GM12878 (cell line): ENCODE measurements around the gene KRTAP10-1. TPM values are rescaled to one million over a fixed set of nuclear protein-coding genes. Genes with fewer than 3 reads are reported as not detected.

ENCODE experiments used
- ATAC-seq: fragments of 200-7000 bp; cut with Tn5 transposase; 3 replicates; pipeline ENCODE4 v1.9.1; 2020; ENCODE audit warnings: mild to moderate bottlenecking, moderate library complexity
- BruUV-seq: library from RNA; stranded (reverse); fragments of 400-500 nt; replicated peaks from 2 replicates; lab custom pipeline; 2021; lab: Mats Ljungman, UMichigan
- CTCF ChIA-PET: fragments of 300-600 bp; sonication (Branson Sonifier 250); formaldehyde crosslinking; extraction: SDS; loops from one replicate; lab custom pipeline; 2021; ENCODE audit warnings: inconsistent platforms; lab: Yijun Ruan, JAX
- POLR2A ChIA-PET: fragments of 350-600 bp; formaldehyde crosslinking; extraction: SDS; loops from one replicate; lab custom pipeline; 2021; ENCODE audit warnings: inconsistent platforms; lab: Charles Lee
- RAD21 ChIA-PET: fragments of 300-600 bp; sonication (Branson Sonifier 250); formaldehyde crosslinking; loops from one replicate; lab custom pipeline; 2023; ENCODE audit warnings: antibody characterized with exemption; ENCODE audit not compliant: unreplicated experiment; lab: Charles Lee
- SMC1A ChIA-PET: fragments of 300-600 bp; sonication (Branson Sonifier 250); formaldehyde crosslinking; loops from one replicate; lab custom pipeline; 2023; ENCODE audit not compliant: unreplicated experiment, uncharacterized antibody; lab: Charles Lee
- DNase-seq: peaks from one replicate; pipeline ENCODE4 v3.0.0-alpha.2; 2011; ENCODE audit warnings: low read depth, low spot score
- FAIRE-seq: peaks from 3 replicates; lab custom pipeline; 2011; peaks lifted over from hg19 to GRCh38; lab: Jason Lieb, UNC
- H2AFZ ChIP-seq: 2 replicates; pipeline ENCODE4 v1.6.0; 2011; ENCODE audit warnings: low read depth, low read length, control low read depth; ENCODE audit not compliant: control insufficient read depth
- H3K27ac ChIP-seq: 2 replicates; pipeline ENCODE4 v1.5.1; 2011; ENCODE audit warnings: control low read depth; ENCODE audit not compliant: control insufficient read depth, insufficient read depth
- H3K27me3 ChIP-seq, 2 experiments: replicated peaks in 1 of 2; 2 replicates each; pipeline versions ENCODE4 v1.6.0 to v1.6.1; 2011; ENCODE audit warnings: low read length in 1 of 2; ENCODE audit not compliant: control insufficient read depth in 2 of 2, insufficient read depth in 2 of 2
- H3K36me3 ChIP-seq, 2 experiments: 2 replicates each; pipeline ENCODE4 v1.5.1; 2011; ENCODE audit warnings: low read length in 1 of 2; ENCODE audit not compliant: control insufficient read depth in 2 of 2, insufficient read depth in 2 of 2
- H3K4me1 ChIP-seq: 2 replicates; pipeline ENCODE4 v1.6.1; 2011; ENCODE audit warnings: mild to moderate bottlenecking, low read length, moderate library complexity, mixed read lengths; ENCODE audit not compliant: control insufficient read depth, insufficient read depth
- H3K4me2 ChIP-seq: 2 replicates; pipeline ENCODE4 v1.6.0; 2011; ENCODE audit warnings: control low read depth; ENCODE audit not compliant: control insufficient read depth, insufficient read depth
- H3K4me3 ChIP-seq: fragments of 200-600 bp; sonication (generic); 2 replicates; pipeline ENCODE4 v1.5.1; 2016
- H3K79me2 ChIP-seq: 2 replicates; pipeline ENCODE4 v1.6.0; 2011; ENCODE audit warnings: low read length; ENCODE audit not compliant: control insufficient read depth, insufficient read depth
- H3K9ac ChIP-seq: 2 replicates; pipeline ENCODE4 v1.8.0; 2011; ENCODE audit warnings: low read length, control low read depth, mixed read lengths; ENCODE audit not compliant: control insufficient read depth, insufficient read depth
- H3K9me3 ChIP-seq: replicated peaks from 3 replicates; pipeline ENCODE4 v1.5.1; 2011; ENCODE audit warnings: mild to moderate bottlenecking, low read length; ENCODE audit not compliant: control insufficient read depth, insufficient read depth
- H4K20me1 ChIP-seq: 2 replicates; pipeline ENCODE4 v1.6.0; 2011; ENCODE audit not compliant: control insufficient read depth, insufficient read depth
- BRCA1 ChIP-seq: IDR thresholded peaks from 2 replicates; pipeline ENCODE4 v1.6.1; 2011; ENCODE audit warnings: low read depth, low read length, improper control_type of control experiment
- MEF2A ChIP-seq: IDR thresholded peaks from 2 replicates; pipeline ENCODE4 v1.6.1; 2011; ENCODE audit warnings: low read depth, mild to moderate bottlenecking, low read length, moderate library complexity; ENCODE audit not compliant: insufficient read depth
- NR2C1 ChIP-seq: fragments of 450-650 bp; IDR thresholded peaks from 2 replicates; pipeline ENCODE4 v1.6.1; 2017; ENCODE audit warnings: antibody characterized with exemption, mild to moderate bottlenecking, moderate library complexity
- SPI1 ChIP-seq: IDR thresholded peaks from 2 replicates; pipeline ENCODE4 v1.6.1; 2011; ENCODE audit warnings: low read depth, mild to moderate bottlenecking, low read length, moderate library complexity, borderline replicate concordance; ENCODE audit not compliant: insufficient read depth
- TAF1 ChIP-seq: IDR thresholded peaks from 2 replicates; pipeline ENCODE4 v1.6.1; 2011; ENCODE audit warnings: mild to moderate bottlenecking, low read depth, low read length, borderline replicate concordance
- WGBS: methylation state at CpG from one replicate; pipeline ENCODE4 v1.1.6; 2016; ENCODE audit warnings: low lambda C conversion rate; ENCODE audit not compliant: insufficient replicate concordance, insufficient coverage; ENCODE audit errors: missing lambda C conversion rate; 5-methylcytosine and 5-hydroxymethylcytosine counted together
- in situ Hi-C: fragments of 300-500 bp; cut with MboI; formaldehyde crosslinking; loops from 9 replicates; pipeline ENCODE4 v1.14.3; 2018; ENCODE audit warnings: mixed read lengths
- intact Hi-C: fragments of 100-400 bp; cut with micrococcal nuclease; formaldehyde crosslinking; loops from one replicate; pipeline ENCODE4 v1.14.2; 2022; ENCODE audit not compliant: unreplicated experiment
- polyA plus RNA-seq, 11 experiments: library from polyadenylated mRNA; depleted of rRNA in 4 of 11; unstranded in 6 of 11; stranded (reverse) in 5 of 11; fragments of >200 nt; fragmentation: Nextera tagmentation in 4 of 11; fragmentation: Illumina TruSeq in 1 of 11; extraction: Ambion mirVana in 4 of 11; extraction: Trizol in 1 of 11; gene quantifications; 1 replicate in 1 of 11; 2 replicates in 10 of 11; pipeline versions ENCODE4 v1.2.1 to v1.2.3, GENCODE V29; 2011 to 2016; ENCODE audit warnings: inconsistent platforms in 2 of 11, missing spikeins in 2 of 11, low read depth in 1 of 11
- total RNA-seq, 4 experiments: library from RNA; depleted of rRNA in 3 of 4; stranded (reverse); fragments of >200 nt in 3 of 4; fragmentation: Illumina TruSeq in 1 of 4; extraction: Trizol in 1 of 4; gene quantifications; 2 replicates each; pipeline versions ENCODE4 v1.2.1 to v1.2.3, GENCODE V29; 2013 to 2021
- TF ChIP-seq, protein P1 (sequence below): fragments of 450-650 bp; IDR thresholded peaks from 2 replicates; pipeline ENCODE4 v1.6.1; 2017; ENCODE audit warnings: borderline replicate concordance
- TF ChIP-seq, protein P2 (sequence below): fragments of 450-650 bp; IDR thresholded peaks from 2 replicates; pipeline ENCODE4 v1.6.1; 2018; ENCODE audit warnings: borderline replicate concordance, mild to moderate bottlenecking; ENCODE audit not compliant: partially characterized antibody
- TF ChIP-seq, protein P3 (sequence below): fragments of 450-650 bp; formaldehyde crosslinking; IDR thresholded peaks from 2 replicates; pipeline ENCODE4 v1.4.0; 2020; ENCODE audit warnings: mild to moderate bottlenecking, moderate library complexity
- TF ChIP-seq, protein P4 (sequence below): fragments of 450-650 bp; IDR thresholded peaks from 2 replicates; pipeline ENCODE4 v1.6.1; 2017; ENCODE audit warnings: mild to moderate bottlenecking
- TF ChIP-seq, protein P5 (sequence below): fragments of 450-650 bp; IDR thresholded peaks from 2 replicates; pipeline ENCODE4 v1.6.1; 2016; ENCODE audit warnings: mild to moderate bottlenecking
- TF ChIP-seq, protein P6 (sequence below): fragments of 450-650 bp; IDR thresholded peaks from 2 replicates; pipeline ENCODE4 v1.6.1; 2014; ENCODE audit warnings: mild to moderate bottlenecking

KRTAP10-1 gene
- total and polyA plus RNA-seq, 10 of the 15 experiments (the other 5 are each of a cell fraction or from before 2014, with no cell fraction given) = not detected

DNA sequence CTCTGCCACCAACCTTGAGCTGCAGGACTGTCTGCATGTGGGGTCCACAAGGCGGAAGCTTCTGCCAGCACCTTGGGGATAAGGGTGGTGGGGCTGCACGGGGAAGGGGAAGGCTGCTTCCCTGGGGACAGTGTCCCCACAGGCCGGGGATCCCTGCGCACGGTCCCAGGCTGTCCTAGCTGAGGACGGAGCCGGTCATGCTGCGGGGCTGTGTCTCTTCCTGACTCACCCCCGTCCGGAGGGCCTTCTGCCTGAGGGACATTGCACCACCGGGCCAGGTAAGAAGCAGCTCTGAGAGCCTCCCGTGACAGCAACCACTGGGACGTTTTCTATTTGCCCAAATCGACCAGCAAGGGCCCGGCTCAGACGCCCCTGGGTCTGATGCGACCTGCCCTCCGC lies 29.9 kb downstream of the KRTAP10-1 start:
- POLR2A ChIA-PET = no interaction called here
- CTCF ChIA-PET = interaction anchor here (0.7 to 3.1 kb wide), 9 partner anchors 9 to 891 kb away, joined by 3 to 37 read pairs (median 5); partner anchors contain the start of gene UBE2G2
- RAD21 ChIA-PET = interaction anchor here (1.2 to 1.6 kb wide), 3 partner anchors 232 to 417 kb away, joined by 6 to 17 read pairs (median 9); no protein-coding TSS in a partner anchor
- in situ Hi-C loops (no loop called here), intact Hi-C loops (loop anchor here (1.0 kb wide), 1 partner anchor 283 kb away; no protein-coding TSS in a partner anchor)
- DNase-seq = no peak
- Histone ChIP-seq H3K9ac (no peak overlapping the region), H3K4me3 (no peak overlapping the region), H3K9me3 (no peaks in the 10 kb centered on the region), H4K20me1 (no peaks in the 10 kb centered on the region), H3K27me3 (no peaks in the 10 kb centered on the region; a peak in 1 of 4 replicates), H3K4me1 (no peaks in the 10 kb centered on the region), H3K4me2 (peak overlapping the region; percentile 79), H3K36me3 (no peaks in the 10 kb centered on the region), H3K79me2 (no peaks in the 10 kb centered on the region), H2AFZ (no peak overlapping the region), H3K27ac (no peak overlapping the region)
- WGBS = 43% methylated on average over 17 of the region's 18 CpGs
- SMC1A ChIA-PET = interaction anchor here (1.3 to 2.6 kb wide), 4 partner anchors 233 to 617 kb away, joined by 3 to 12 read pairs (median 8); no protein-coding TSS in a partner anchor
- no peak for FAIRE-seq
- no TSS peak for BruUV-seq
- ATAC-seq = peak; percentile 9
- TF ChIP-seq, protein P1, sequence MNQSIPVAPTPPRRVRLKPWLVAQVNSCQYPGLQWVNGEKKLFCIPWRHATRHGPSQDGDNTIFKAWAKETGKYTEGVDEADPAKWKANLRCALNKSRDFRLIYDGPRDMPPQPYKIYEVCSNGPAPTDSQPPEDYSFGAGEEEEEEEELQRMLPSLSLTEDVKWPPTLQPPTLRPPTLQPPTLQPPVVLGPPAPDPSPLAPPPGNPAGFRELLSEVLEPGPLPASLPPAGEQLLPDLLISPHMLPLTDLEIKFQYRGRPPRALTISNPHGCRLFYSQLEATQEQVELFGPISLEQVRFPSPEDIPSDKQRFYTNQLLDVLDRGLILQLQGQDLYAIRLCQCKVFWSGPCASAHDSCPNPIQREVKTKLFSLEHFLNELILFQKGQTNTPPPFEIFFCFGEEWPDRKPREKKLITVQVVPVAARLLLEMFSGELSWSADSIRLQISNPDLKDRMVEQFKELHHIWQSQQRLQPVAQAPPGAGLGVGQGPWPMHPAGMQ = no peak
- no peak for TF ChIP-seq TAF1
- TF ChIP-seq, protein P2, sequence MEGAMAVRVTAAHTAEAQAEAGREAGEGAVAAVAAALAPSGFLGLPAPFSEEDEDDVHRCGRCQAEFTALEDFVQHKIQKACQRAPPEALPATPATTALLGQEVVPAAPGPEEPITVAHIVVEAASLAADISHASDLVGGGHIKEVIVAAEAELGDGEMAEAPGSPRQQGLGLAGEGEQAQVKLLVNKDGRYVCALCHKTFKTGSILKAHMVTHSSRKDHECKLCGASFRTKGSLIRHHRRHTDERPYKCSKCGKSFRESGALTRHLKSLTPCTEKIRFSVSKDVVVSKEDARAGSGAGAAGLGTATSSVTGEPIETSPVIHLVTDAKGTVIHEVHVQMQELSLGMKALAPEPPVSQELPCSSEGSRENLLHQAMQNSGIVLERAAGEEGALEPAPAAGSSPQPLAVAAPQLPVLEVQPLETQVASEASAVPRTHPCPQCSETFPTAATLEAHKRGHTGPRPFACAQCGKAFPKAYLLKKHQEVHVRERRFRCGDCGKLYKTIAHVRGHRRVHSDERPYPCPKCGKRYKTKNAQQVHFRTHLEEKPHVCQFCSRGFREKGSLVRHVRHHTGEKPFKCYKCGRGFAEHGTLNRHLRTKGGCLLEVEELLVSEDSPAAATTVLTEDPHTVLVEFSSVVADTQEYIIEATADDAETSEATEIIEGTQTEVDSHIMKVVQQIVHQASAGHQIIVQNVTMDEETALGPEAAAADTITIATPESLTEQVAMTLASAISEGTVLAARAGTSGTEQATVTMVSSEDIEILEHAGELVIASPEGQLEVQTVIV = no peak
- TF ChIP-seq, protein P3, sequence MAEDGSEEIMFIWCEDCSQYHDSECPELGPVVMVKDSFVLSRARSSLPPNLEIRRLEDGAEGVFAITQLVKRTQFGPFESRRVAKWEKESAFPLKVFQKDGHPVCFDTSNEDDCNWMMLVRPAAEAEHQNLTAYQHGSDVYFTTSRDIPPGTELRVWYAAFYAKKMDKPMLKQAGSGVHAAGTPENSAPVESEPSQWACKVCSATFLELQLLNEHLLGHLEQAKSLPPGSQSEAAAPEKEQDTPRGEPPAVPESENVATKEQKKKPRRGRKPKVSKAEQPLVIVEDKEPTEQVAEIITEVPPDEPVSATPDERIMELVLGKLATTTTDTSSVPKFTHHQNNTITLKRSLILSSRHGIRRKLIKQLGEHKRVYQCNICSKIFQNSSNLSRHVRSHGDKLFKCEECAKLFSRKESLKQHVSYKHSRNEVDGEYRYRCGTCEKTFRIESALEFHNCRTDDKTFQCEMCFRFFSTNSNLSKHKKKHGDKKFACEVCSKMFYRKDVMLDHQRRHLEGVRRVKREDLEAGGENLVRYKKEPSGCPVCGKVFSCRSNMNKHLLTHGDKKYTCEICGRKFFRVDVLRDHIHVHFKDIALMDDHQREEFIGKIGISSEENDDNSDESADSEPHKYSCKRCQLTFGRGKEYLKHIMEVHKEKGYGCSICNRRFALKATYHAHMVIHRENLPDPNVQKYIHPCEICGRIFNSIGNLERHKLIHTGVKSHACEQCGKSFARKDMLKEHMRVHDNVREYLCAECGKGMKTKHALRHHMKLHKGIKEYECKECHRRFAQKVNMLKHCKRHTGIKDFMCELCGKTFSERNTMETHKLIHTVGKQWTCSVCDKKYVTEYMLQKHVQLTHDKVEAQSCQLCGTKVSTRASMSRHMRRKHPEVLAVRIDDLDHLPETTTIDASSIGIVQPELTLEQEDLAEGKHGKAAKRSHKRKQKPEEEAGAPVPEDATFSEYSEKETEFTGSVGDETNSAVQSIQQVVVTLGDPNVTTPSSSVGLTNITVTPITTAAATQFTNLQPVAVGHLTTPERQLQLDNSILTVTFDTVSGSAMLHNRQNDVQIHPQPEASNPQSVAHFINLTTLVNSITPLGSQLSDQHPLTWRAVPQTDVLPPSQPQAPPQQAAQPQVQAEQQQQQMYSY (CRISPR knock-in tag) = no peak
- TF ChIP-seq MEF2A = no peak
- TF ChIP-seq SPI1 = no peak
- TF ChIP-seq, protein P4, sequence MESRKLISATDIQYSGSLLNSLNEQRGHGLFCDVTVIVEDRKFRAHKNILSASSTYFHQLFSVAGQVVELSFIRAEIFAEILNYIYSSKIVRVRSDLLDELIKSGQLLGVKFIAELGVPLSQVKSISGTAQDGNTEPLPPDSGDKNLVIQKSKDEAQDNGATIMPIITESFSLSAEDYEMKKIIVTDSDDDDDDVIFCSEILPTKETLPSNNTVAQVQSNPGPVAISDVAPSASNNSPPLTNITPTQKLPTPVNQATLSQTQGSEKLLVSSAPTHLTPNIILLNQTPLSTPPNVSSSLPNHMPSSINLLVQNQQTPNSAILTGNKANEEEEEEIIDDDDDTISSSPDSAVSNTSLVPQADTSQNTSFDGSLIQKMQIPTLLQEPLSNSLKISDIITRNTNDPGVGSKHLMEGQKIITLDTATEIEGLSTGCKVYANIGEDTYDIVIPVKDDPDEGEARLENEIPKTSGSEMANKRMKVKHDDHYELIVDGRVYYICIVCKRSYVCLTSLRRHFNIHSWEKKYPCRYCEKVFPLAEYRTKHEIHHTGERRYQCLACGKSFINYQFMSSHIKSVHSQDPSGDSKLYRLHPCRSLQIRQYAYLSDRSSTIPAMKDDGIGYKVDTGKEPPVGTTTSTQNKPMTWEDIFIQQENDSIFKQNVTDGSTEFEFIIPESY = no peak
- no peak for TF ChIP-seq NR2C1
- TF ChIP-seq, protein P5, sequence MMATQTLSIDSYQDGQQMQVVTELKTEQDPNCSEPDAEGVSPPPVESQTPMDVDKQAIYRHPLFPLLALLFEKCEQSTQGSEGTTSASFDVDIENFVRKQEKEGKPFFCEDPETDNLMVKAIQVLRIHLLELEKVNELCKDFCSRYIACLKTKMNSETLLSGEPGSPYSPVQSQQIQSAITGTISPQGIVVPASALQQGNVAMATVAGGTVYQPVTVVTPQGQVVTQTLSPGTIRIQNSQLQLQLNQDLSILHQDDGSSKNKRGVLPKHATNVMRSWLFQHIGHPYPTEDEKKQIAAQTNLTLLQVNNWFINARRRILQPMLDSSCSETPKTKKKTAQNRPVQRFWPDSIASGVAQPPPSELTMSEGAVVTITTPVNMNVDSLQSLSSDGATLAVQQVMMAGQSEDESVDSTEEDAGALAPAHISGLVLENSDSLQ = no peak
- no peak for TF ChIP-seq BRCA1
- TF ChIP-seq, protein P6, sequence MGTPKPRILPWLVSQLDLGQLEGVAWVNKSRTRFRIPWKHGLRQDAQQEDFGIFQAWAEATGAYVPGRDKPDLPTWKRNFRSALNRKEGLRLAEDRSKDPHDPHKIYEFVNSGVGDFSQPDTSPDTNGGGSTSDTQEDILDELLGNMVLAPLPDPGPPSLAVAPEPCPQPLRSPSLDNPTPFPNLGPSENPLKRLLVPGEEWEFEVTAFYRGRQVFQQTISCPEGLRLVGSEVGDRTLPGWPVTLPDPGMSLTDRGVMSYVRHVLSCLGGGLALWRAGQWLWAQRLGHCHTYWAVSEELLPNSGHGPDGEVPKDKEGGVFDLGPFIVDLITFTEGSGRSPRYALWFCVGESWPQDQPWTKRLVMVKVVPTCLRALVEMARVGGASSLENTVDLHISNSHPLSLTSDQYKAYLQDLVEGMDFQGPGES = no peak
